Measurements from ENCODE around the gene TMEM79.

The TMEM79 gene

GRCh38 chr1:156284112-156284511, at the start of gene TMEM79:
Gene TMEM79 (plus strand): TSS chr1:156284325. CDS start chr1:156285227, 902 bp downstream.
- peak within 1 kb of the TSS; percentile 79 for H3K4me3 ChIP-seq (ENCODE audit: low read length, poor library complexity, severe bottlenecking)
- peak within 1 kb of the TSS; percentile 83 for H2AFZ ChIP-seq (ENCODE audit: low read length)
- H3K79me2 ChIP-seq (ENCODE audit: insufficient read depth, low read length): peaks cover 42% of the 10 kb centered on the region
- H3K9me3 ChIP-seq (ENCODE audit: insufficient read depth, low read depth, low read length): no peaks in the 10 kb centered on the region
- H3K27me3 ChIP-seq (ENCODE audit: insufficient read depth, low read length, poor library complexity, severe bottlenecking): no peaks in the 10 kb centered on the region
- H4K20me1 ChIP-seq (ENCODE audit: insufficient read depth, low read length, poor library complexity, severe bottlenecking): peaks cover 31% of the 10 kb centered on the region
- peaks cover 31% of the 10 kb centered on the region for H3K4me1 ChIP-seq (ENCODE audit: insufficient read depth, low read length, poor library complexity, severe bottlenecking)
- no peak for TF ChIP-seq CTCF (conservative IDR thresholded peaks at IDR 0.05; ENCODE audit: low read length)
- no peak for TF ChIP-seq EZH2phosphoT487 (IDR thresholded peaks at IDR 0.05; ENCODE audit: borderline replicate concordance)
- no peaks in the 10 kb centered on the region for H3K9me2 ChIP-seq (replicated peaks; ENCODE audit: low read depth, low read length)
- H3K36me3 ChIP-seq (ENCODE audit: insufficient read depth, low read length): peaks cover under 1% of the 10 kb centered on the region; the same call in 1 of the 2 replicates
- peak within 1 kb of the TSS; percentile 86 for H3K4me2 ChIP-seq (ENCODE audit: low read depth, low read length, poor library complexity, severe bottlenecking)
- H3K9ac ChIP-seq (ENCODE audit: low read depth, low read length, poor library complexity, severe bottlenecking): peak within 1 kb of the TSS; percentile 82
- no peaks in the 10 kb centered on the region for H3F3A ChIP-seq (ENCODE audit: low read depth)

- TF ChIP-seq EZH2phosphoT487 (IDR thresholded peaks at IDR 0.05; ENCODE audit: borderline replicate concordance) (no peak), CTCF (conservative IDR thresholded peaks at IDR 0.05; ENCODE audit: low read length) (no peak)
- Histone ChIP-seq H4K20me1 (ENCODE audit: insufficient read depth, low read length, poor library complexity, severe bottlenecking) (no peaks in the 10 kb centered on the region), H3K9me3 (ENCODE audit: insufficient read depth, low read depth, low read length) (no peaks in the 10 kb centered on the region), H2AFZ (ENCODE audit: low read length) (no peak overlapping the region), H3K4me3 (ENCODE audit: low read length, poor library complexity, severe bottlenecking) (no peak overlapping the region), H3K4me1 (ENCODE audit: insufficient read depth, low read length, poor library complexity, severe bottlenecking) (no peaks in the 10 kb centered on the region), H3K9ac (ENCODE audit: low read depth, low read length, poor library complexity, severe bottlenecking) (no peak overlapping the region), H3K79me2 (ENCODE audit: insufficient read depth, low read length) (no peaks in the 10 kb centered on the region), H3K27me3 (ENCODE audit: insufficient read depth, low read length, poor library complexity, severe bottlenecking) (no peaks in the 10 kb centered on the region), H3F3A (ENCODE audit: low read depth) (no peaks in the 10 kb centered on the region), H3K4me2 (ENCODE audit: low read depth, low read length, poor library complexity, severe bottlenecking) (no peak overlapping the region), H3K36me3 (ENCODE audit: insufficient read depth, low read length) (peaks cover 25% of the 10 kb centered on the region; the same call in 1 of the 2 replicates), H3K9me2 (replicated peaks; ENCODE audit: low read depth, low read length) (no peaks in the 10 kb centered on the region)
Observed at GRCh38 chr1:156236164-156236563, 48.0 kb upstream of the TMEM79 start.

GRCh38 chr1:156238248-156238647, 45.9 kb upstream of the TMEM79 start:
- no peaks in the 10 kb centered on the region for H3K79me2 ChIP-seq (ENCODE audit: insufficient read depth, low read length)

More at GRCh38 chr1:156238248-156238647, 45.9 kb upstream of the TMEM79 start:
- H3K9ac ChIP-seq (ENCODE audit: low read depth, low read length, poor library complexity, severe bottlenecking): no peak overlapping the region
- H3K4me3 ChIP-seq (ENCODE audit: low read length, poor library complexity, severe bottlenecking): no peak overlapping the region
- peaks cover 25% of the 10 kb centered on the region; the same call in 1 of the 2 replicates for H3K36me3 ChIP-seq (ENCODE audit: insufficient read depth, low read length)
- H4K20me1 ChIP-seq (ENCODE audit: insufficient read depth, low read length, poor library complexity, severe bottlenecking): no peaks in the 10 kb centered on the region
- no peaks in the 10 kb centered on the region for H3K4me1 ChIP-seq (ENCODE audit: insufficient read depth, low read length, poor library complexity, severe bottlenecking)
- no peaks in the 10 kb centered on the region for H3F3A ChIP-seq (ENCODE audit: low read depth)
- H3K9me2 ChIP-seq (replicated peaks; ENCODE audit: low read depth, low read length): no peaks in the 10 kb centered on the region
- TF ChIP-seq EZH2phosphoT487 (IDR thresholded peaks at IDR 0.05; ENCODE audit: borderline replicate concordance) (no peak), CTCF (conservative IDR thresholded peaks at IDR 0.05; ENCODE audit: low read length) (no peak)
- H2AFZ ChIP-seq (ENCODE audit: low read length): no peak overlapping the region
- H3K4me2 ChIP-seq (ENCODE audit: low read depth, low read length, poor library complexity, severe bottlenecking): no peak overlapping the region
- no peaks in the 10 kb centered on the region for H3K27me3 ChIP-seq (ENCODE audit: insufficient read depth, low read length, poor library complexity, severe bottlenecking)
- H3K9me3 ChIP-seq (ENCODE audit: insufficient read depth, low read depth, low read length): no peaks in the 10 kb centered on the region
